Inferior parietal cortex (tissue), 1 donor: ENCODE data around the gene LDHB.
"Not testable (repeated sequence)": the region's sequence is repeated elsewhere in the genome, so short reads cannot be mapped to it uniquely, and the experiment has no call there.

Experiments used
- DNase-seq: peaks from one replicate; pipeline ENCODE4 v3.0.0-alpha.2; 2016; ENCODE audit errors: extremely low spot score

The LDHB gene

GRCh38 chr12:21657326-21658077, at the start of gene LDHB:
LDHB (minus strand) TSS chr12:21657842; CDS start chr12:21654671, 3,171 bp downstream.
- DNase-seq = peak; percentile 80

- DNase-seq = no peak
Measured at GRCh38 chr12:21704847-21705246, 47.2 kb upstream of the LDHB start.

- DNase-seq = no peak
Measured at GRCh38 chr12:21699851-21700250, 42.2 kb upstream of the LDHB start.

- DNase-seq = peak; percentile 68
Measured at GRCh38 chr12:21697904-21698630, 40.4 kb upstream of the LDHB start.

GRCh38 chr12:21696625-21697024, 39.0 kb upstream of the LDHB start:
- no peak for DNase-seq

- no peak for DNase-seq
Measured at GRCh38 chr12:21695986-21696385, 38.3 kb upstream of the LDHB start.

- no peak for DNase-seq
Measured at GRCh38 chr12:21694660-21695059, 37.0 kb upstream of the LDHB start.

- DNase-seq = no peak
Measured at GRCh38 chr12:21691515-21691914, 33.9 kb upstream of the LDHB start.

- DNase-seq = no peak
Measured at GRCh38 chr12:21690704-21691368, 33.2 kb upstream of the LDHB start.

GRCh38 chr12:21683115-21683514, 25.5 kb upstream of the LDHB start:
- DNase-seq = no peak

- DNase-seq = no peak
Measured at GRCh38 chr12:21678959-21679358, 21.3 kb upstream of the LDHB start.

GRCh38 chr12:21677622-21678277, 20.1 kb upstream of the LDHB start:
- DNase-seq = no peak

- no peak for DNase-seq
Measured at GRCh38 chr12:21677204-21677603, 19.6 kb upstream of the LDHB start.

GRCh38 chr12:21676776-21677175, 19.1 kb upstream of the LDHB start:
- DNase-seq = no peak

- no peak for DNase-seq
Measured at GRCh38 chr12:21675641-21676040, 18.0 kb upstream of the LDHB start.

GRCh38 chr12:21675096-21675495, 17.5 kb upstream of the LDHB start:
- no peak for DNase-seq

GRCh38 chr12:21673830-21674552, 16.3 kb upstream of the LDHB start:
- DNase-seq = not testable (repeated sequence)

- DNase-seq = no peak
Measured at GRCh38 chr12:21672146-21672545, 14.5 kb upstream of the LDHB start.

GRCh38 chr12:21666722-21667121, 9.1 kb upstream of the LDHB start:
- DNase-seq = no peak

GRCh38 chr12:21665816-21666215, 8.2 kb upstream of the LDHB start:
- DNase-seq = no peak

GRCh38 chr12:21662122-21662792, 4.6 kb upstream of the LDHB start:
- no peak for DNase-seq
